T-helper 17 cell (primary cell): ENCODE measurements around the gene EID1. TPM values are rescaled to one million over a fixed set of nuclear protein-coding genes. Genes with fewer than 3 reads are reported as not detected.

Source experiments
- ATAC-seq: fragments of 150-1000 bp; cut with Tn5 transposase; 2 replicates; pipeline ENCODE4 v1.10.0; 2021; ENCODE audit warnings: mild to moderate bottlenecking, moderate library complexity
- DNase-seq, 3 donors: peaks; one replicate each; pipeline versions ENCODE4 v3.0.0 to v3.0.0-alpha.2; 2020 to 2021
- H3K9me3 ChIP-seq: one replicate; pipeline ENCODE4 v1.7.0; 2013; ENCODE audit warnings: low read length, mild to moderate bottlenecking; ENCODE audit not compliant: control insufficient read depth, poor library complexity, severe bottlenecking
- H3K27ac Mint-ChIP-seq: one replicate; pipeline ENCODE4 v1.8.0; 2022; ENCODE audit warnings: mild to moderate bottlenecking, moderate library complexity, mixed read lengths
- H3K27me3 Mint-ChIP-seq: one replicate; pipeline ENCODE4 v1.8.0; 2022; ENCODE audit warnings: mixed read lengths
- H3K36me3 Mint-ChIP-seq: one replicate; pipeline ENCODE4 v1.8.0; 2022; ENCODE audit warnings: low read depth, mixed read lengths
- H3K4me1 Mint-ChIP-seq: one replicate; pipeline ENCODE4 v1.8.0; 2022; ENCODE audit warnings: mild to moderate bottlenecking, mixed read lengths
- H3K4me3 Mint-ChIP-seq: one replicate; pipeline ENCODE4 v1.8.0; 2022; ENCODE audit warnings: mild to moderate bottlenecking, moderate library complexity, mixed read lengths
- total RNA-seq, 4 donors: library from RNA in 2 of 4; stranded (reverse) in 2 of 4; gene quantifications; one replicate each; pipeline ENCODE4 v1.2.3 and lab custom pipeline; 2022 to 2026

The EID1 gene
- total RNA-seq, 2 donors from 2014 or later = 67.6 to 68.8 TPM

DNA sequence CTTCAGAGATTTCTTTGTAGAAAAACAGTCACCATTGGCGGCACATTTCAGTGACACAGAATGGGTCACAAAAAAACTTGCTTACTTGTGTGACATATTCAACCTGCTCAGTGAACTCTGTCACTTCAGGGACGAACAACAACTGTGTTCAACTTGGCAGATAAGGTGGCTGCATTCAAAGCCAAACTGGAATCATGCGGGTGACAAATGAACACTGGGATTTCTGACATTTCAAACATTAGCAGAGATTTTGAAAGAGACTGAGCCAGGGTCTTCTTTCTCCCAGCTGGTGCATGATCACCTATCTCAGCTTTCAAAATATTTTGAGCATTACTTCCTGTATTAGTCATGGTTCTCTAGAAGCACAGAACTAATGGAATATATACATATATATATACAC, 1.9 kb upstream of the EID1 start:
- H3K4me3 Mint-ChIP-seq = no peak overlapping the region
- peaks cover 2% of the 10 kb centered on the region for H3K36me3 Mint-ChIP-seq
- H3K4me1 Mint-ChIP-seq = peaks cover 17% of the 10 kb centered on the region
- no peaks in the 10 kb centered on the region for H3K9me3 ChIP-seq
- H3K27me3 Mint-ChIP-seq = peaks cover 41% of the 10 kb centered on the region
- no peak for DNase-seq
- no peak overlapping the region for H3K27ac Mint-ChIP-seq
- no peak for ATAC-seq

DNA sequence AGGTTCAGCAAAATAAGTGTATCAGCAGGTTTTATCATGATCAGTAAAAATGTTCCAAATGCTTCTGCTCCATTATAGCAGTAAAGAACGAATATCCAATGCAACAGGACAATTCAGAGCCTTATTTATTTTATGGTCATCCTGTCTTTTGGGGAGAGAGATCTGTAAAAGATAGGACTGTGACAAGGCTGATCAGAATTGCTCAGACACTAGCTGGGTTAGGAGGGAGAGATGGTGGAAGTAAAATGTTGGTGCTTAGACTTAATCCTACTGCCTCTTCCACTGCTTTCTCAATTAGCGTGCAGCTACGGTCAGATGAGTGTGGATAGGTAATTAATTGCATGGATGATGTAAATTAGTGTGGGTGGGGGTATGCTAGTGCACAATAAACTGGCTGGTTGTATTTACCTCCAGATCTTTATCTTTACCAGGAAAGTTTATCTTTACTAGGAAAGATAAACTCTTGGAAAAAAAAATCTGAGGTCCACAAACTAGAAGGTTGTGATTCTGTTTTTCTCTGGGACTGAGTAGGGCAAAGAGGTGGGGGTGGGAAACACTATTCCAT, 2.2 kb downstream of the EID1 start:
- ATAC-seq = no peak
- no peaks in the 10 kb centered on the region for H3K9me3 ChIP-seq
- Mint-ChIP-seq H3K27me3 (peaks cover 10% of the 10 kb centered on the region), H3K4me1 (peaks cover 17% of the 10 kb centered on the region), H3K4me3 (no peak overlapping the region), H3K36me3 (peaks cover 2% of the 10 kb centered on the region), H3K27ac (no peak overlapping the region)
- DNase-seq = no peak

DNA sequence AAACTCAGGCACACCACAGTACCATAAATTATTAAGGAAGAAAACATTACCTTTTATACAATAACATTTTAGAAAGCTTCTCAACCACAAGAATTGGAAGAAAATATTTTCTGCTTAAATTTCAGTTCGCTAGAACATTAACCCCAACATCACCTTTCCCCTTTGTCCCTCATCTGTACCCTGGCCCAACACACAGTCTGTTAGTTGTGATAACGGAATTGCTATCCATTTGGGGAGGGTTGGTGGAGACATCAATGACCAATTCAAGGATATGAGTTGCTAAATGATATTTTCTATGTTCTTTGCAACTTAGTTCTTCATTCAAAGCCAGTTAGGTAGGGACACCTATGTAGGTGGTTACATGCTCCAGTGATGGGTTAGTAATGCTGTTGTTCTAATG, 5.8 kb downstream of the EID1 start:
- ATAC-seq = no peak
- Mint-ChIP-seq H3K36me3 (no peaks in the 10 kb centered on the region), H3K27ac (no peak overlapping the region), H3K27me3 (peaks cover 20% of the 10 kb centered on the region), H3K4me3 (no peak overlapping the region), H3K4me1 (peaks cover 7% of the 10 kb centered on the region)
- H3K9me3 ChIP-seq = no peaks in the 10 kb centered on the region
- no peak for DNase-seq

DNA sequence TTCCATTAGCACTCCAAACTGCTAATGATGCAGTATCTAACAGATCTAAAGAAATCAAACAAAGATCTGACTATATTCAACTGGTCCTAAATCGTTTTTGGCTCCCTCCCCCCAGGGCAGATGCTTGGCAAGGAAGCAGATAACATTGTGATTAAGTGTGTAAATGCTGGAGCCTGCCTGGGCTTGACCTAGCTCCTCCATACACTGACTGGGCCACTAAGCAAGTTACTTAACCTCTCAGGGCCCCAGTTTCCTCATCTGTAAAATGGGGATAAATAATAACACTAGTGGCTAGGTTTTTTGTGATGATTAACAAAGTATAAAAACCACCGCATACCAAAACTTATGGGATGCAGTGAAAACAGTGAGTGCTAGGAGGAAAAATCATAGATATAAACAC, 9.2 kb downstream of the EID1 start:
- DNase-seq (no peak), ATAC-seq (no peak)
- no peaks in the 10 kb centered on the region for H3K36me3 Mint-ChIP-seq
- H3K9me3 ChIP-seq = no peaks in the 10 kb centered on the region
- peaks cover 40% of the 10 kb centered on the region for H3K27me3 Mint-ChIP-seq
- no peak overlapping the region for H3K4me3 Mint-ChIP-seq
- H3K27ac Mint-ChIP-seq = no peak overlapping the region
- peaks cover 3% of the 10 kb centered on the region for H3K4me1 Mint-ChIP-seq

DNA sequence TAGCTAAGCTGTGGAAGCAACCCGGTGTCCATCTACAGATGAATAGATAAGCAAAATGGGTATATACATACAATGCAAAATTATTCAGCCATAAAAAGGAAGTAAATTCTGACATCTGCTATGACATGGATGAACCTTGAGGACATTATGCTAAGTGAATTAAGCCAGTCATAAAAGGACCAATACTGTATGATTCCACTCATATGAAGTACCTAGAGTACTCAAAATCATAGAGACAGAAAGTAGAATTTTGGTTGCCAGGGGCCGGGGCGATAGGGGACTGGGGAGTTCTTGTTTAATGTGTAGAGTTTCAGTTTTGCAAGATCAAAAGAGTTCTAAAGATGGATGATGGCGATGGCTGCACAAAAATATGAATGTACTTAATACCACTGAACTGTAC, 10.3 kb downstream of the EID1 start:
- no peaks in the 10 kb centered on the region for H3K9me3 ChIP-seq
- no peak overlapping the region for H3K4me3 Mint-ChIP-seq
- H3K27ac Mint-ChIP-seq = no peak overlapping the region
- ATAC-seq = no peak
- no peaks in the 10 kb centered on the region for H3K36me3 Mint-ChIP-seq
- peaks cover 47% of the 10 kb centered on the region for H3K27me3 Mint-ChIP-seq
- DNase-seq = no peak
- peaks cover 3% of the 10 kb centered on the region for H3K4me1 Mint-ChIP-seq

DNA sequence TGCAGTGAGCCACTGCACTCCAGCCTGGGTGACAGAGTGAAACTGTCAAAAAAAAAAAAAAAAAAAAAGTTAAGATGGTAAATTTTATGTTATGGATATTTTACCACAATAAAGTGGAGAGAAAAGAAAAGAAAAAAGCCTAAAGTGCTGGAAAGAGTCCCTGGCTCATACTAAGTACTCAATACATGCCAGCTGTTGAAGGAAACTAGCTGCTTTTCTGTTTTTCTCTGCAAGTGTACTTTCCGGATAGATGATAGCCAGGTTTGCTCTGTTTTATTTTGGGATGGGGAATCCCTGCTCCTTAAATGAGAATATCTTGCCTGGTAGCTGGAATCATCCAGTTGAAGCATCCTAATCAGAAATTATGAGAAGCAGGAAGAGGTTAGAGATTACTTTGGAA, 10.9 kb downstream of the EID1 start:
- Mint-ChIP-seq H3K27me3 (peaks cover 53% of the 10 kb centered on the region), H3K27ac (no peak overlapping the region), H3K4me3 (no peak overlapping the region), H3K4me1 (peaks cover 3% of the 10 kb centered on the region), H3K36me3 (no peaks in the 10 kb centered on the region)
- no peaks in the 10 kb centered on the region for H3K9me3 ChIP-seq
- DNase-seq (no peak), ATAC-seq (no peak)

DNA sequence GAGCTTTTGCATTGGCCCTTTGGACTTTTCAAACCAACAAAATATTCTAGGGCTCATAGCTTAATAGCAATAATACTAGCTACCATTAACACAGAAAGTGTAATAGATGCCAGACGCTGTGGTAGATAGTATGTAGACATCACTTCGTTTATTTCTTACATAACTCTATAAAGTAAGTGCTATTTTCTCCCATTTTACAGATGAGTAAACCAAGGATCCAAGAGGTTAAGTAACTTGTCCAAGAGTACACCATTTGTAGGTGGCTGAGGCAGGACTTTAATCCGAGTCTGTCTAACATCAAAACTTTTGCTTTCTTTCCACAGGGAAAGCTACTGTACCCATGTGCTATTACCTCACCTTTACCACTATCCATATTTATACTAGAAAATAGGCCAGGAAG, 12.0 kb downstream of the EID1 start:
- no peak overlapping the region for H3K27ac Mint-ChIP-seq
- H3K36me3 Mint-ChIP-seq = no peaks in the 10 kb centered on the region
- H3K27me3 Mint-ChIP-seq = peaks cover 59% of the 10 kb centered on the region
- H3K4me3 Mint-ChIP-seq = no peak overlapping the region
- no peaks in the 10 kb centered on the region for H3K9me3 ChIP-seq
- DNase-seq (no peak), ATAC-seq (no peak)
- H3K4me1 Mint-ChIP-seq = peaks cover 5% of the 10 kb centered on the region

DNA sequence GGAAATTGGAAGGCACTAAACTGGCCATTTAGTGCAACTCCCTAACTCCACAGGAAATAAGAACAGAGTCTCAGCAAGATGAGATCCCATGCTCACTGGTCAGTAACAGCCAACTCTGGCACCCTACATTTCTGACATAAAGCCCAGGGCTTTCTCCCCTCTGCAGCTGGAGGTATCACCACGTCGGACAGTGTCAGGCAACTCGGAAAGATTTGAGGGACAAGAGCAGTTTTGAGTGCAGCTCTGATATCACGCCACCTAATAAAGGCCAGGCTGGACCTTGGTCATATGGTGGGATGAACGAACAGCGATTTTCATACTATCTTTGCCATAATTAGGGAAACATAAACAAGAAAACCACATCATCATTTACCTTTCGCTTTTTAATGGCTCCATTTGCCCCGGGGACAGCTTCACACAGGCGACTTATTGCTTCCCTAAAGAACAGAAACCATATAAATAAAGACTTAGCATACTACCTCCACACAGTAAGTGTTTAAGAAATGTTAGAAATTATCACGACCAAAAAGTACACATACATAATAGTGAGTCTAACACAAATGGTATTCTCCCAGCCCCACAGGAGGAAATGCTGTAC, 12.5 kb downstream of the EID1 start:
- DNase-seq (no peak), ATAC-seq (no peak)
- H3K36me3 Mint-ChIP-seq = no peaks in the 10 kb centered on the region
- no peak overlapping the region for H3K4me3 Mint-ChIP-seq
- no peak overlapping the region for H3K27ac Mint-ChIP-seq
- peaks cover 59% of the 10 kb centered on the region for H3K27me3 Mint-ChIP-seq
- H3K4me1 Mint-ChIP-seq = peaks cover 5% of the 10 kb centered on the region
- H3K9me3 ChIP-seq = no peaks in the 10 kb centered on the region

DNA sequence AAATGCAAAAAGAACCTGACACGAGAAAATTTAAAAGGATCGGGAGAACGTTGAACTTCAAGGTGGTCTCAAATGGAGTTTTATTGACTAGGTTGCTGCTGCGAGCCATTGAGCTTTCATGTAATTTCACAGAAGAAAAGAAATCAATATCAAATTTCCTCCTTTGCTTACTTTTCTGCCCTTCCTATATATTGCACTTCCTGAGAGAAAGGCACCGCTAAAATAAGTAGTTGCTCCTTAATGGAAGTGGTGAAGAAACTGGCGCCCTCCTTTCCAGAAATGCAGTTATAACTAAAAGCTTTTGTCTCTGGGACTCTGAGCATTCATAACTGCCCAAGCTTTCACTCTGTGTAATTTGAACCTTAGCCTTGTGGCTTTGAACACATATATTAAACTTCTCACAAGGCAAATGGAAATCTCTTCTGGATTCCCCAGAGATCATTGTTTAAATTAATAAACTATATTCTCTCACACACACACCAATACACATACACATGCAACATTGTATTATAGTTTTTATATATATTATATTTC, 13.4 kb downstream of the EID1 start:
- no peak for ATAC-seq
- Mint-ChIP-seq H3K27ac (no peak overlapping the region), H3K4me3 (no peak overlapping the region), H3K36me3 (no peaks in the 10 kb centered on the region), H3K4me1 (peaks cover 5% of the 10 kb centered on the region), H3K27me3 (peaks cover 60% of the 10 kb centered on the region)
- no peak for DNase-seq
- H3K9me3 ChIP-seq = no peaks in the 10 kb centered on the region

DNA sequence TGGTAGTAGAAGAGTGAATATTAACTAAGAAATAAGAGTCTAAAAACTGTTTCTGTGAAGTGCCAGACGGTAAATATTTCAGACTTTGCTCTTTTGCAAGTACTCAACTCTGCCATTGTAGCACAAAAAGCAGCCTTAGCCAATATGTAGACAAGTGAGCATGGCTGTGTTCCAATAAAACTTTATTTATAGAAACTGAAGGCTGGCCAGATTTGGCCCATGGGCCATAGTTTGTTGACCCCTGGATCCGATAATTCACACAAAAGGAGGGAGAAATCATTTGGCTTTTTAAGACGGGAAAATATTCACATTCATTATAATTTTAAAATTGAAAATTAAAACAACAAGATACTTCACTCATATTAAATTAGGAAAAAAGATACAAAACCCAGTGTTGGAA, 15.4 kb downstream of the EID1 start:
- Mint-ChIP-seq H3K4me1 (peaks cover 3% of the 10 kb centered on the region), H3K27me3 (peaks cover 67% of the 10 kb centered on the region), H3K4me3 (no peak overlapping the region)

DNA sequence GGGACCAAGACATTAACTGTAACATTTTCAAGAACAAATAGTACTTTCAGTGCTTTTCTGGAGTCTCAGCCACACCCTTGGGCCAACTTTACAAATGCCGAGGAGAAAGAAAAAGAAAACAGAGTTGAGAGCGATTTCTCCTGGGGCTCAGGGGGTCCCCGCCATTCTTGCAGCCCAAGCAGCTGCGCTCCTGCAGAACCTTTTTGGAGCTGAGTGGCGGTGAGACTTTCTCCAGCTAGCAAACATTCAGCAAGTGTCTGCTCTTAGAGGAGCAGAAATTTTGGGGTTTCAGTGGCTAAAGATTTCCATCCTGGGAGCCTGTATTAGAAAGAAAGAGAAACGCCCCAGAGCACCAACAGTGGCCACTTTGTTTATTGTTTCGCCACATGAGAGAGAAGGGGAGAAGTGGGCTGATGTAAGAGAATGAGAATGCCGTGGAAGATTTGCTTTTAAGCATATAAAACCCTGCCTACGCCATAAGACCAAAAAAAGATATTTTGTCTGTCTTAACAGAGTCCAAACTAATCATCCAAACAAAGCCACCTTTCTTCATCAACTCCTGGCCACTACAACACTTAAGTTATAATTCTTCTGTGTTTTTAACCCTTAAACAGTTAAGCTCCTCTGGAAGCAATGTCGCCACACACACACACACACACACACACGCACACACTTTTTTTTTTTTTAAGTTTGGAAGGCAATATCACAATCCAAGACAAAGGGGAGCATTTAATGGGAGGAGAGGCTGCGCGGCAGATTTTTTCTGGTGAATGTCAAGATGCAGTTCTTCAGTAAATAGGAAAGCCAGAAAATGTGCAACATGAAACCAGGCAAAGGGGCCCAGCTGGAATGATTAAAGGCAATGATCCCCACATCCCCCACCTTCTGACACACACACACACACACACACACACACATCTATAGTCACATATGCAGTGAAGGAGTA, 19.2 kb downstream of the EID1 start:
- Mint-ChIP-seq H3K4me1 (peaks cover 2% of the 10 kb centered on the region), H3K27me3 (peaks cover 58% of the 10 kb centered on the region), H3K27ac (no peak overlapping the region), H3K36me3 (peaks cover 3% of the 10 kb centered on the region), H3K4me3 (no peak overlapping the region)
- no peaks in the 10 kb centered on the region for H3K9me3 ChIP-seq
- DNase-seq (no peak), ATAC-seq (no peak)

More for the DNA sequence above, 15.4 kb downstream of the EID1 start:
- no peaks in the 10 kb centered on the region for H3K9me3 ChIP-seq
- H3K27ac Mint-ChIP-seq = no peak overlapping the region
- H3K36me3 Mint-ChIP-seq = peaks cover 3% of the 10 kb centered on the region
- no peak for ATAC-seq
- DNase-seq = no peak

DNA sequence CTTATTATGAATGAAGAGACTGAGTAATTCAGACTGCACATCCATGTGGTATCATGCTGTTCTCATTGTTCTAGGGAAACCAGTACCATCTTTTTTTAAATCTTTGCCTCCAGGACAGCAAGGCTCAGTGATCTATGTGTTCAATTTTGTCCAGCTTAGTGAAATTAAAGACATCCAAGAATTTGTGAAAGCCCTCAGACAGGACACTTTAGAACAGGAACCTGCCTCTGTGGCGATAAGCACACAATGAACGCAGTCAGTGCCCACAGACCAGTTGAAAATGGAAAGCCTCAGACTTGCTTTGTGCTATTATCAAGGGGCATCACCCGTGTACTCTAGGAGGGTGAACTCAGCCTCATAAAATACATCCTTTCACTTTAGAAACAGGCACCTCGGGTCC, 20.1 kb downstream of the EID1 start:
- no peak for ATAC-seq
- Mint-ChIP-seq H3K4me1 (peaks cover 2% of the 10 kb centered on the region), H3K27ac (no peak overlapping the region), H3K27me3 (peaks cover 53% of the 10 kb centered on the region), H3K4me3 (no peak overlapping the region), H3K36me3 (peaks cover 3% of the 10 kb centered on the region)
- no peak for DNase-seq
- no peaks in the 10 kb centered on the region for H3K9me3 ChIP-seq

DNA sequence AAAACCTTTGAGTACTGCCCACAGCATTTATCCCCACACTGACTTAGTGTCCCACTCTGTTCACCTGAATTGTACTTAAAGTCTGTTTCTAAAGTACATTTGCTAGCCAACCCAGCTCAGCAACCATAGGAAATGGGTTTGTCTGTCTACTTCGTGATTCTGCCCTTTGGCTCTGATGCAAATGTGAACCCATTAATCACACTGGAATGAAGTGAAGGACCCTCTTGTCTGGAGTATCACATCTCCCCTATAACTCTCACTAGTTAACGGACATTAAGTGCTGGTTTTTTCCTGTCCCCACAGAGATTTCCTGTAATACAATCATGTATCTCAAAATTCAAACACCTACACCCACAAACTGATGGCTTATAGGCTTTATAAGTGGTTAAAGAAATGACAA, 20.5 kb downstream of the EID1 start:
- ATAC-seq = no peak
- H3K27me3 Mint-ChIP-seq = peaks cover 49% of the 10 kb centered on the region
- H3K9me3 ChIP-seq = no peaks in the 10 kb centered on the region
- peaks cover 3% of the 10 kb centered on the region for H3K36me3 Mint-ChIP-seq
- peaks cover 2% of the 10 kb centered on the region for H3K4me1 Mint-ChIP-seq
- no peak overlapping the region for H3K27ac Mint-ChIP-seq
- DNase-seq = no peak
- no peak overlapping the region for H3K4me3 Mint-ChIP-seq
